ENCODE data around the gene USP4.
"Not testable (repeated sequence)": the region's sequence is repeated elsewhere in the genome, so short reads cannot be mapped to it uniquely, and the experiment has no call there.

The USP4 gene

DNA sequence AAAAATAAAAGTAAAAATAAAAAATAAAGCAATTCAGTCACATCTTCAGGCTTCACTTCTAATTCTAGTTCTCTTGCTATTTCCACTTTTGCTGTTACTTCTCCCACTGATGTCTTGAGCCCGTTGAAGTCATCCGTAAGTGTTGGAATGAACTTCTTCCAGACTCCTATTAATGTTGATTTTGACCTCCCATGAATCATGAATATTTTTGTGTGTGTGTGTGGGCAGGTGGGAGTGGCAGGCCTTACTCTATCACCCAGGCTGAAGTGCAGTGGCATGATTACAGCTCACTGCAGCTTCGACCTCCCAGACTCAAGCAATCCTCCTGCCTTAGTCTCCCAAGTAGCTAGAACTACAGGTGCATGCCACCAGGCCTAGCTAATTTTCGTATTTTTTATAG, 10.7 kb downstream of the USP4 start:
- Histone ChIP-seq H3K4me3 (ENCODE audit: low read length in 2 of 2) (no peak overlapping the region), H3K4me1 (ENCODE audit: control insufficient read depth in 2 of 2, insufficient read depth in 2 of 2, low read length in 2 of 2) (no peaks in the 10 kb centered on the region), H3K27me3 (ENCODE audit: control insufficient read depth in 2 of 2, insufficient read depth in 2 of 2, low read length in 2 of 2) (no peaks in the 10 kb centered on the region), H3K9me3 (ENCODE audit: control insufficient read depth in 2 of 2, low read length in 2 of 2) (no peaks in the 10 kb centered on the region), H3K27ac (ENCODE audit: low read depth in 2 of 2, low read length in 2 of 2) (no peak overlapping the region), H3K9ac (ENCODE audit: low read depth in 1 of 2, low read length in 2 of 2) (no peak overlapping the region), H3K36me3 (ENCODE audit: control insufficient read depth in 2 of 2, insufficient read depth in 2 of 2, low read length in 2 of 2) (peaks cover 38 to 68% of the 10 kb centered on the region in 2 donors)

DNA sequence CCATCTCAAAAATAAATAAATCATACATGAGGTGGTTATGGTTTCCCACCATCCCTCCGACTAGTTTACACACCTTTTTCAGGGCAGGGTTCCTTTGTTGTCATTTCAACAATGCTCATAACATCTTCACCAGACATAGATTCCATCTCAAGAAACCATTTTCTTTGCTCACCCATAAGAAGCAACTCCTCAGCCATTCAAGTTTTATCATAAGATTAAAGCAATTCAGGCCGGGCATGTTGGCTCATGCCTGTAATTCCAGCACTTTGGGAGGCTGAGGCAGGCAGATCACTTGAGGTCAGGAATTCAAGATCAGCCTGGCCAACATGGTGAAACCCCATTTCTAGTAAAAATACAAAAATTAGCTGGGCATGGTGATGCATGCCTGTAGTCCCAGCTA, 11.5 kb downstream of the USP4 start:
- not testable (repeated sequence) for H3K4me3 ChIP-seq (ENCODE audit: low read length in 2 of 2); H3K9me3 ChIP-seq (ENCODE audit: control insufficient read depth in 2 of 2, low read length in 2 of 2); H3K27ac ChIP-seq (ENCODE audit: low read depth in 2 of 2, low read length in 2 of 2); H3K4me1 ChIP-seq (ENCODE audit: control insufficient read depth in 2 of 2, insufficient read depth in 2 of 2, low read length in 2 of 2); H3K9ac ChIP-seq (ENCODE audit: low read depth in 1 of 2, low read length in 2 of 2); H3K27me3 ChIP-seq (ENCODE audit: control insufficient read depth in 2 of 2, insufficient read depth in 2 of 2, low read length in 2 of 2)
- peaks cover 39 to 70% of the 10 kb centered on the region in 2 donors for H3K36me3 ChIP-seq (ENCODE audit: control insufficient read depth in 2 of 2, insufficient read depth in 2 of 2, low read length in 2 of 2)

DNA sequence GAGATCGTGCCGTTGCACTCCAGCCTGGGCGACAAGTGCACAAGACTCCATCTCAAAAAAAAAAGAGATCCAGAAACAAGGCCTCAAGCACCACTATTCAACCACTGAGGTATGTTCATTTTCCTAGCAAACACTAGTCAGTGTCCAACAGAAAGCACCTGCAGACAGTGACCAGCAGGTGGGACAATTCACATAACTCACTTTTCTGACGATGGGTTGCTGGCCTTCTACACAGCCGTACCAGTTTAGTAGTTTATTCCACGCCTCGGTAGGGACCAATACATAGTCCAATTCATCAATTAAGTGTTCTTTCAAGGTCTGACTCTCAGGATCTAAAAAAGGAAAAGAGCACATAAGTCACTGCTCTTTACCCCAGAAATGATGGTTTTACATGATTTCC, 12.4 kb downstream of the USP4 start:
- H3K27me3 ChIP-seq (ENCODE audit: control insufficient read depth in 2 of 2, insufficient read depth in 2 of 2, low read length in 2 of 2) = no peaks in the 10 kb centered on the region
- H3K4me3 ChIP-seq (ENCODE audit: low read length in 2 of 2) = no peak overlapping the region
- no peak overlapping the region for H3K9ac ChIP-seq (ENCODE audit: low read depth in 1 of 2, low read length in 2 of 2)
- peaks cover 39 to 69% of the 10 kb centered on the region in 2 donors for H3K36me3 ChIP-seq (ENCODE audit: control insufficient read depth in 2 of 2, insufficient read depth in 2 of 2, low read length in 2 of 2)
- no peaks in the 10 kb centered on the region for H3K4me1 ChIP-seq (ENCODE audit: control insufficient read depth in 2 of 2, insufficient read depth in 2 of 2, low read length in 2 of 2)
- H3K27ac ChIP-seq (ENCODE audit: low read depth in 2 of 2, low read length in 2 of 2) = no peak overlapping the region
- H3K9me3 ChIP-seq (ENCODE audit: control insufficient read depth in 2 of 2, low read length in 2 of 2) = no peaks in the 10 kb centered on the region

DNA sequence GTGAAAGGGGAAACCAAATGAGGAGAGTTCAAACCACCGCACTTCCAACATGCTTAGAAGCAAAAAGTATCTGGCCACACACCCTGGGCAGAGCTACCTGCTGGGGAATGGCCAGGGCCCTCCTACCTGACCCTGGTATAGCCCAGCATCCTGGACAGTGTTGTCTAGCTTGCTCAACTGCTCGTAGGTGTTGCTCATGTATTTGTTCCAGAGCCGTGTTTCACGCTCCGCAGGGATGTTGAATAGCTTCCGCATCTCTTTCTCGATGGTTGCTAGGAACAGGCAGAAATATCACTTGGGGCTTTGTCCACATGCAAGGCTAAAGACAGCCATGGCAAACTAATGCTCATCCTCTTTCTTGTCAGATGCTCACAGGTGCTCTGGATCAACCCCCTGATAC, 15.1 kb downstream of the USP4 start:
- Histone ChIP-seq H3K9me3 (ENCODE audit: control insufficient read depth in 2 of 2, low read length in 2 of 2) (no peaks in the 10 kb centered on the region), H3K27ac (ENCODE audit: low read depth in 2 of 2, low read length in 2 of 2) (no peak overlapping the region), H3K36me3 (ENCODE audit: control insufficient read depth in 2 of 2, insufficient read depth in 2 of 2, low read length in 2 of 2) (peaks cover 51 to 67% of the 10 kb centered on the region in 2 donors), H3K4me1 (ENCODE audit: control insufficient read depth in 2 of 2, insufficient read depth in 2 of 2, low read length in 2 of 2) (no peaks in the 10 kb centered on the region), H3K27me3 (ENCODE audit: control insufficient read depth in 2 of 2, insufficient read depth in 2 of 2, low read length in 2 of 2) (no peaks in the 10 kb centered on the region), H3K4me3 (ENCODE audit: low read length in 2 of 2) (no peak overlapping the region), H3K9ac (ENCODE audit: low read depth in 1 of 2, low read length in 2 of 2) (no peak overlapping the region)

DNA sequence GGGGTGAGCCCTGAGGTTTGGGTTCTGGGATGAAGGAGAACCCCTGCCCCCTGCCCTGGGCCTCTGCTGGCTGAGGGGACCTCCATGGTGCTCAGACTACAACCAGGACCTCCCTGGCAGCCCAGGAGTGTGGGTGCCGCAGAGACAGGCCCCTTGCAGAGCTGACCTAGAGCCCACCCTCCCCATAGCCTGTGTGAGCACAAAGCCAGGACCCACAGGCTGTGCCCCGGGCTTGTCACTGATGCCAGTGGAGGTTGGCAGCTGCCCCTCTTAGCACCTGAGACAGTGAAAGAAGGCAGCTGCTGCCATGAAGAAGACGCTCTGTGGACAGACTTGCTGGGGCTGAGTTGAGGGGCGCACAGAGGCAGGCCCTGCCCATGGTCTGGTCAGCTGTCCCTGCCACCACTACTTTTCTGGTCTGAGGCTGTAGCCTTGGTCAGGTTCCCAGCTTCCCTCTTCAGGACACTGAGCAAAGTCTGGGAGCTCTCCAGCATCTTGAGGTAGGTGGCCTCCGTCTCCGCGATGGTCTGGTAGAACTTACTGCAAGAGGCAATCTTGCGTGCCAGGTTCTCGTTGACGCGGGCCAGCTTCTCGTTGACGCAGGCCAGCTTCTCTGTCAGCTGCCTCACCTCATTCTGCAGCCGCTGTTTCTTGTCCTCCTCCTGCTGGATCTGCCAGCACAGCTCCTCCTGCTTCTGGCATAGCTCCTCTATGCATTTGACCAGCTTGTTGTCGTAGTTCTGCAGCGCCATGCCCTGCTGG, 23.0 kb downstream of the USP4 start:
- Histone ChIP-seq H3K36me3 (ENCODE audit: control insufficient read depth in 2 of 2, insufficient read depth in 2 of 2, low read length in 2 of 2) (peaks cover 36 to 38% of the 10 kb centered on the region in 2 donors), H3K9me3 (ENCODE audit: control insufficient read depth in 2 of 2, low read length in 2 of 2) (no peaks in the 10 kb centered on the region), H3K4me1 (ENCODE audit: control insufficient read depth in 2 of 2, insufficient read depth in 2 of 2, low read length in 2 of 2) (no peaks in the 10 kb centered on the region), H3K4me3 (ENCODE audit: low read length in 2 of 2) (no peak overlapping the region), H3K27ac (ENCODE audit: low read depth in 2 of 2, low read length in 2 of 2) (no peak overlapping the region), H3K9ac (ENCODE audit: low read depth in 1 of 2, low read length in 2 of 2) (no peak overlapping the region), H3K27me3 (ENCODE audit: control insufficient read depth in 2 of 2, insufficient read depth in 2 of 2, low read length in 2 of 2) (no peaks in the 10 kb centered on the region)

DNA sequence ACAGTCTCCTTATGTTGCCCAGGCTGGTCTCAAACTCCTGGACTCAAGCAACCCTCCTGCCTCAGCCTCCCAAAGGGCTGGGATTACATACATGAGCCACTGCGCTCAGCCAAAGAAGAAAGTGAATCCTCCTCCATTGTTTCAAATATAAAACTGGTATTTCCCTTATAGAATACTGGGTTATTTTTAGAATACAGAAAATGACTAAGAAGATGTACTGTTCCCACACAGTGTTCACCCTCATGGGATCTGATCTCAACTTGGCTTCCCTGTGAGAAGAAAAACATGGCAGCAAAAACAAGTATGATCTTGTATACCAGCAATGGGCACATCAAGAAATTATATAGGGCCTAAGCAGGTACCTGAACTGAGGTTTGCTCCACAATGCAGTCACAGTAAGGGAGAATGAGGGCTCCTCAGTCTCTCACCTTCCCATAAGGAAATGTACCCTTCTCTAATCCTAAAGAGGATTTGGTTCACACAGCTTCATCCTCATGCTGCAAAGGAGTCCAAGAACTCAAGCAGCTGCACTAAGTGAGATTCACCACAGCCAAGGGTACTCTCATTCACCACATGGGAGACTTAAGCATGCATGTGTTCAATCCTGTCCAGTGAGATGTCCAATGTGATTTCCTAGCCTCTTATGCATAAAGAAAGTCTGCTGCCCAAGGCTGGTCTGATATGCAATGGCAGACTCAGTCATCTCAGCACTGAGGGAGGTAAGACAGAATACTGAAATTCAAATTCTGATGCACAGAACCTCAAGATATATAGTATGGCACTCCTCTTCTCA, 25.8 kb downstream of the USP4 start:
- Histone ChIP-seq H3K27ac (ENCODE audit: low read depth in 2 of 2, low read length in 2 of 2) (no peak overlapping the region), H3K27me3 (ENCODE audit: control insufficient read depth in 2 of 2, insufficient read depth in 2 of 2, low read length in 2 of 2) (no peaks in the 10 kb centered on the region), H3K9ac (ENCODE audit: low read depth in 1 of 2, low read length in 2 of 2) (no peak overlapping the region), H3K4me3 (ENCODE audit: low read length in 2 of 2) (no peak overlapping the region), H3K9me3 (ENCODE audit: control insufficient read depth in 2 of 2, low read length in 2 of 2) (no peaks in the 10 kb centered on the region), H3K36me3 (ENCODE audit: control insufficient read depth in 2 of 2, insufficient read depth in 2 of 2, low read length in 2 of 2) (peaks cover 42 to 47% of the 10 kb centered on the region in 2 donors), H3K4me1 (ENCODE audit: control insufficient read depth in 2 of 2, insufficient read depth in 2 of 2, low read length in 2 of 2) (no peaks in the 10 kb centered on the region)

DNA sequence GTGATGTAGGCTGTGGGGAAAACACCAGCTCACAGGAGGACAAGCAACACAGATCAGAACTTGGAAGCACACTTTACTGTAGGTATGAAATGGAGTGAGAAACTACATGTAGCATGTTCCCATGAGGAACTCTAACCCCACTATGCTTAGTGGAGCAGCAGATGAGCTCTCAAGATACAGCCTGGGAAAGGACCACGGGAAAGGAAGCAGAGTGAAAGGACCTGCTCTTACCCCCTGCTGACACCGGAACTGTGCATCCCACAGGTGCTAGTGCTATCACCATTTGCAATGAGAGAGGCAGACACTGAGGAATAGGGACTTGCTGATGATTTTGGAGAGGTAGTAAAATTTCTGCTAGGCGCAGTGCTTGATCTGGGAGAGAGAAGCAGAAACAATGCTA, 28.6 kb downstream of the USP4 start:
- Histone ChIP-seq H3K27ac (ENCODE audit: low read depth in 2 of 2, low read length in 2 of 2) (no peak overlapping the region), H3K36me3 (ENCODE audit: control insufficient read depth in 2 of 2, insufficient read depth in 2 of 2, low read length in 2 of 2) (peaks cover 45 to 49% of the 10 kb centered on the region in 2 donors), H3K9ac (ENCODE audit: low read depth in 1 of 2, low read length in 2 of 2) (no peak overlapping the region), H3K4me3 (ENCODE audit: low read length in 2 of 2) (no peak overlapping the region), H3K9me3 (ENCODE audit: control insufficient read depth in 2 of 2, low read length in 2 of 2) (no peaks in the 10 kb centered on the region), H3K4me1 (ENCODE audit: control insufficient read depth in 2 of 2, insufficient read depth in 2 of 2, low read length in 2 of 2) (no peaks in the 10 kb centered on the region), H3K27me3 (ENCODE audit: control insufficient read depth in 2 of 2, insufficient read depth in 2 of 2, low read length in 2 of 2) (no peaks in the 10 kb centered on the region)

DNA sequence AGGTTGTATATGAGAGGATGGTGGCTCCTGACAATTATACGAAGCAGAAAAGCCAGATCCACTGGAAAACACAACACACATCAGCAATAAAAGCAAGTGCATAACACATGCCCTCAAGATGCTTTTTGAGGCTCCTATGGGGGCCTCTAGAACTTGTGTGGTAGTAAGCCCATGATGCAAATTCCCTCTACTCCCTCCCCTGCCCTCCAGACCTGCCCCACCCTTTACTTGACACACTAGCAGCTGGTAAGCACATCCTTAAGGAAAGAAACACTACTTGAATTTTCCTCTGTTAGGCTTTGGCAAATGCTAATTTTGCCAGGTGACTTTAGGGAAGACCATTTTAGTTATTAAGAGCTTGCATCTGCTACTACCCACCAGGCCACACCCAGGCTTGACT, 29.2 kb downstream of the USP4 start:
- Histone ChIP-seq H3K4me3 (ENCODE audit: low read length in 2 of 2) (no peak overlapping the region), H3K36me3 (ENCODE audit: control insufficient read depth in 2 of 2, insufficient read depth in 2 of 2, low read length in 2 of 2) (peaks cover 48 to 52% of the 10 kb centered on the region in 2 donors), H3K27ac (ENCODE audit: low read depth in 2 of 2, low read length in 2 of 2) (no peak overlapping the region), H3K9ac (ENCODE audit: low read depth in 1 of 2, low read length in 2 of 2) (no peak overlapping the region), H3K27me3 (ENCODE audit: control insufficient read depth in 2 of 2, insufficient read depth in 2 of 2, low read length in 2 of 2) (no peaks in the 10 kb centered on the region), H3K4me1 (ENCODE audit: control insufficient read depth in 2 of 2, insufficient read depth in 2 of 2, low read length in 2 of 2) (no peaks in the 10 kb centered on the region), H3K9me3 (ENCODE audit: control insufficient read depth in 2 of 2, low read length in 2 of 2) (no peaks in the 10 kb centered on the region)

DNA sequence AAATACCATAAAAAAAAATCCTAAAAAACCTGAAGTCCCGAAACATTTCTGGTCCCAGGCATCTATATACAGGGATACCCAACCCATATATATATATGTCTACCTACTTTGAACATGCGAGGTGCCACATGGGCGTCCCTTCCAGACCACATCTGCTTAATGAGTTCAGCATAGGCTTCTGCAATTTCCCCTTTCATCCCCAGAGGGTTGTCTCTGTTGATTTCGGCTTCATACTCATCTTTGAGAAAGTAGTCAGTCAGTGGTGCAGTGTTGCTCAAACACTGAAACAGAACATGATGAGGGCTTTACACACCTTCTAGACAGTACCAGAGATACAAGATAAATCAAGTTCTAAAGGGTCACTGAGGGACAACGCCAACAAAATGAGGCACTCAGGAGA, 34.2 kb downstream of the USP4 start:
- no peaks in the 10 kb centered on the region for H3K9me3 ChIP-seq (ENCODE audit: control insufficient read depth in 2 of 2, low read length in 2 of 2)
- no peaks in the 10 kb centered on the region for H3K4me1 ChIP-seq (ENCODE audit: control insufficient read depth in 2 of 2, insufficient read depth in 2 of 2, low read length in 2 of 2)
- no peak overlapping the region for H3K9ac ChIP-seq (ENCODE audit: low read depth in 1 of 2, low read length in 2 of 2)
- H3K36me3 ChIP-seq (ENCODE audit: control insufficient read depth in 2 of 2, insufficient read depth in 2 of 2, low read length in 2 of 2) = peaks cover 60% of the 10 kb centered on the region in 2 donors
- no peaks in the 10 kb centered on the region for H3K27me3 ChIP-seq (ENCODE audit: control insufficient read depth in 2 of 2, insufficient read depth in 2 of 2, low read length in 2 of 2)
- H3K4me3 ChIP-seq (ENCODE audit: low read length in 2 of 2) = no peak overlapping the region
- no peak overlapping the region for H3K27ac ChIP-seq (ENCODE audit: low read depth in 2 of 2, low read length in 2 of 2)

DNA sequence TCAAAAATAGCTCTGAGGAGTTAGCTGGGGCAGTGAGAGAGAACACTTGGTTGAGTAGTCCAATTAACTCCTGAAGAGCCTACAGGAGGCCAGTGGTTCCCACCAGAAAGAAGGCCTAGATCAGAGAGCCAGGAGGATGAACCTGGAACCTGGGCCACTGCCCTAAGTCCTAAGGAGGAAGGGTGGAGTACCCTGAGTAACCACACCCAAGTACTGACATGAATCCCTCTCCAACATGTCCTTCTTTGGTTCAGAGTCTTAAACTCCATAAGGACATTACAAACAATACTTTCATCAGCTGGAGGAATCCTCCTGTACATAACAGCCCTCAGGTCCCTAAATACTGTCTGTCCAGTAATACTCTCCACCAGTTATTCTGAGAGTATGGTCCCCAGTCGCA, 37.2 kb downstream of the USP4 start:
- H3K9me3 ChIP-seq (ENCODE audit: control insufficient read depth in 2 of 2, low read length in 2 of 2) = no peaks in the 10 kb centered on the region
- no peaks in the 10 kb centered on the region for H3K27me3 ChIP-seq (ENCODE audit: control insufficient read depth in 2 of 2, insufficient read depth in 2 of 2, low read length in 2 of 2)
- no peak overlapping the region for H3K27ac ChIP-seq (ENCODE audit: low read depth in 2 of 2, low read length in 2 of 2)
- H3K4me1 ChIP-seq (ENCODE audit: control insufficient read depth in 2 of 2, insufficient read depth in 2 of 2, low read length in 2 of 2) = no peaks in the 10 kb centered on the region
- peaks cover 63 to 69% of the 10 kb centered on the region in 2 donors for H3K36me3 ChIP-seq (ENCODE audit: control insufficient read depth in 2 of 2, insufficient read depth in 2 of 2, low read length in 2 of 2)
- no peak overlapping the region for H3K4me3 ChIP-seq (ENCODE audit: low read length in 2 of 2)
- no peak overlapping the region for H3K9ac ChIP-seq (ENCODE audit: low read depth in 1 of 2, low read length in 2 of 2)
